ENCODE measurements around the gene UTP11.

- no peak for TF ChIP-seq CTCF (IDR thresholded peaks at IDR 0.05; ENCODE audit: low read depth, low read length)
- TF ChIP-seq EZH2phosphoT487 (IDR thresholded peaks at IDR 0.05; ENCODE audit: low read depth): no peak
Observed at GRCh38 chr1:37965301-37965700, 47.2 kb upstream of the UTP11 start.

Data from OCI-LY3 (cell line).